Endothelial cell of umbilical vein (primary cell): ENCODE results near the gene SNCB. TPM values are rescaled to one million over a fixed set of nuclear protein-coding genes. Genes with fewer than 3 reads are reported as not detected.

Experiments
- BruUV-seq: library from RNA; stranded (reverse); fragments of 400-500 nt; replicated peaks from 2 replicates; lab custom pipeline; 2021; lab: Mats Ljungman, UMichigan
- CTCF ChIA-PET: fragments of 300-600, 350-600 bp; sonication (Branson Sonifier 250); formaldehyde crosslinking; loops from one replicate; lab custom pipeline; 2021; ENCODE audit warnings: antibody characterized with exemption, inconsistent platforms; lab: Charles Lee
- POLR2A ChIA-PET: fragments of 300-600, 350-600 bp; sonication (Branson Sonifier 250); formaldehyde crosslinking; loops from one replicate; lab custom pipeline; 2021; ENCODE audit warnings: antibody characterized with exemption, inconsistent platforms; lab: Charles Lee
- DNase-seq: peaks from one replicate; pipeline ENCODE4 v3.0.0-alpha.2; 2011; ENCODE audit warnings: low read depth, low spot score
- FAIRE-seq: peaks from 2 replicates; lab custom pipeline; 2011; peaks lifted over from hg19 to GRCh38; lab: Jason Lieb, UNC
- H2AFZ ChIP-seq: 2 replicates; pipeline ENCODE4 v1.6.0; 2012; ENCODE audit warnings: low read depth, low read length, control low read depth, inconsistent platforms
- H3K27ac ChIP-seq: 2 replicates; pipeline ENCODE4 v1.5.1; 2011; ENCODE audit warnings: low read depth, mild to moderate bottlenecking, control low read depth, low read length, moderate library complexity; ENCODE audit not compliant: insufficient read depth
- H3K27me3 ChIP-seq, 2 experiments: 2 replicates each; pipeline versions ENCODE4 v1.6.0 to v1.6.1; 2011; ENCODE audit warnings: low read length in 2 of 2, mixed read lengths in 1 of 2; ENCODE audit not compliant: control insufficient read depth in 2 of 2, insufficient read depth in 2 of 2
- H3K36me3 ChIP-seq, 2 experiments: 2 replicates in 1 of 2; 3 replicates in 1 of 2; pipeline ENCODE4 v1.5.1; 2011; ENCODE audit warnings: low read length in 2 of 2, mild to moderate bottlenecking in 1 of 2, moderate library complexity in 1 of 2; ENCODE audit not compliant: control insufficient read depth in 2 of 2, insufficient read depth in 2 of 2; ENCODE audit errors: extremely low read depth in 1 of 2
- H3K4me1 ChIP-seq: 3 replicates; pipeline ENCODE4 v1.5.1; 2011; ENCODE audit warnings: mild to moderate bottlenecking, low read length; ENCODE audit not compliant: control insufficient read depth, insufficient read depth; ENCODE audit errors: extremely low read depth
- H3K4me2 ChIP-seq: 2 replicates; pipeline ENCODE4 v1.6.1; 2011; ENCODE audit warnings: low read length, control low read depth, mixed read lengths; ENCODE audit not compliant: insufficient read depth
- H3K4me3 ChIP-seq, 3 experiments: fragments of 200-600 bp in 1 of 3; sonication (generic), shearing (Covaris generic) in 1 of 3; replicated peaks in 1 of 3; 2 replicates each; pipeline ENCODE4 v1.5.1; 2011 to 2016; ENCODE audit warnings: control low read depth in 3 of 3, low read length in 3 of 3, mild to moderate bottlenecking in 2 of 3, inconsistent platforms in 1 of 3, low read depth in 1 of 3, moderate library complexity in 1 of 3; ENCODE audit not compliant: insufficient read depth in 1 of 3
- H3K79me2 ChIP-seq: 2 replicates; pipeline ENCODE4 v1.6.0; 2012; ENCODE audit warnings: low read length, inconsistent platforms; ENCODE audit not compliant: control insufficient read depth, insufficient read depth
- H3K9ac ChIP-seq: replicated peaks from 2 replicates; pipeline ENCODE3; 2011; ENCODE audit warnings: low read length, control low read depth; ENCODE audit not compliant: insufficient read depth; ENCODE audit errors: extremely low read depth
- H3K9me1 ChIP-seq: replicated peaks from 3 replicates; pipeline ENCODE4 v1.6.0; 2011; ENCODE audit warnings: mild to moderate bottlenecking, low read length; ENCODE audit not compliant: control insufficient read depth, insufficient read depth; ENCODE audit errors: extremely low read depth
- H3K9me3 ChIP-seq: replicated peaks from 2 replicates; pipeline ENCODE4 v1.5.1; 2012; ENCODE audit warnings: low read length, inconsistent platforms; ENCODE audit not compliant: control insufficient read depth, insufficient read depth
- H4K20me1 ChIP-seq: replicated peaks from 2 replicates; pipeline ENCODE3; 2011; ENCODE audit warnings: mild to moderate bottlenecking, low read length; ENCODE audit not compliant: control insufficient read depth, insufficient read depth; ENCODE audit errors: extremely low read depth
- CTCF ChIP-seq, 2 donors: IDR thresholded peaks; 1 replicate in 1 of 2; 2 replicates in 1 of 2; pipeline ENCODE4 v1.5.1; 2011; ENCODE audit warnings: low read length in 2 of 2, mild to moderate bottlenecking in 2 of 2, moderate library complexity in 2 of 2, control low read depth in 1 of 2, inconsistent platforms in 1 of 2, low read depth in 1 of 2; ENCODE audit not compliant: insufficient read depth in 1 of 2; ENCODE audit errors: extremely low read depth in 1 of 2
- EZH2 ChIP-seq: IDR thresholded peaks from 2 replicates; pipeline ENCODE4 v1.6.1; 2012; ENCODE audit warnings: borderline replicate concordance, low read depth, mild to moderate bottlenecking, moderate library complexity, low read length, inconsistent platforms; ENCODE audit not compliant: severe bottlenecking
- FOS ChIP-seq: IDR thresholded peaks from 2 replicates; pipeline ENCODE4 v1.6.1; 2011; ENCODE audit warnings: mild to moderate bottlenecking, low read length, moderate library complexity, borderline replicate concordance; ENCODE audit not compliant: insufficient read depth
- GATA2 ChIP-seq: IDR thresholded peaks from 2 replicates; pipeline ENCODE4 v1.7.0; 2011; ENCODE audit warnings: low read depth, mild to moderate bottlenecking, moderate library complexity, mixed read lengths, low read length; ENCODE audit not compliant: insufficient read length, insufficient read depth
- JUN ChIP-seq: IDR thresholded peaks from 2 replicates; pipeline ENCODE4 v1.6.1; 2011; ENCODE audit warnings: borderline replicate concordance, low read depth; ENCODE audit not compliant: insufficient read length, insufficient read depth
- MAX ChIP-seq: IDR thresholded peaks from 2 replicates; pipeline ENCODE4 v1.6.1; 2011; ENCODE audit not compliant: insufficient read depth, insufficient read length
- MYC ChIP-seq: IDR thresholded peaks from one replicate; pipeline ENCODE4 v1.6.1; 2011; ENCODE audit warnings: mild to moderate bottlenecking, low read depth, low read length
- POLR2A ChIP-seq: IDR thresholded peaks from 2 replicates; pipeline ENCODE4 v1.6.1; 2012; ENCODE audit warnings: low read depth, mild to moderate bottlenecking, control low read depth, low read length
- POLR2AphosphoS5 ChIP-seq: IDR thresholded peaks from 2 replicates; pipeline ENCODE4 v1.6.1; 2012; ENCODE audit warnings: low read depth, mild to moderate bottlenecking, control low read depth, low read length, moderate library complexity; ENCODE audit not compliant: insufficient read depth
- dilution Hi-C: fragments of 300-500 bp; cut with MboI; formaldehyde crosslinking; loops from one replicate; pipeline ENCODE4 v1.15.0; 2019; ENCODE audit warnings: low sequenced_read_pairs; ENCODE audit not compliant: extremely low pct_ligation_motif_present
- intact Hi-C: fragments of 100-400 bp; cut with micrococcal nuclease; formaldehyde crosslinking; loops from one replicate; pipeline ENCODE4 v1.10.0; 2022
- polyA plus RNA-seq, 4 experiments: library from polyadenylated mRNA; depleted of rRNA in 3 of 4; stranded (reverse) in 3 of 4; unstranded in 1 of 4; fragments of >200 nt; gene quantifications; 2 replicates each; pipeline versions ENCODE4 v1.2.1 to v1.2.3, GENCODE V29; 2011 to 2012; ENCODE audit warnings: missing spikeins in 1 of 4
- total RNA-seq: library from RNA; stranded (reverse); gene quantifications from 2 replicates; pipeline ENCODE4 v1.2.3, GENCODE V29; 2021

SNCB gene
- total and polyA plus RNA-seq, 2 donors (not counting 3 experiments of a cell fraction or from before 2014, with no cell fraction given), result 0.08 TPM; not detected in 1

GRCh38 chr5:176625966-176626875 lies 4.1 kb downstream of the SNCB start:
- dilution Hi-C loops, result no loop called here
- ChIA-PET CTCF (interaction anchor here (0.7 kb wide), 1 partner anchor 13 kb away, joined by 3 read pairs; no protein-coding TSS in a partner anchor), POLR2A (no interaction called here)
- Histone ChIP-seq H4K20me1 (no peaks in the 10 kb centered on the region), H3K9ac (no peak overlapping the region), H3K79me2 (no peaks in the 10 kb centered on the region), H3K36me3 (no peaks in the 10 kb centered on the region), H3K4me2 (no peak overlapping the region), H2AFZ (no peak overlapping the region), H3K9me3 (no peaks in the 10 kb centered on the region), H3K4me1 (no peaks in the 10 kb centered on the region), H3K9me1 (no peaks in the 10 kb centered on the region), H3K27ac (no peak overlapping the region), H3K4me3 (no peak overlapping the region), H3K27me3 (peaks cover 46 to 53% of the 10 kb centered on the region in 2 experiments)
- intact Hi-C loops, result no loop called here
- TF ChIP-seq MYC (no peak), POLR2AphosphoS5 (no peak), GATA2 (no peak), POLR2A (no peak)
- DNase-seq (no peak), FAIRE-seq (no peak)
- BruUV-seq, result no TSS peak

- H3K27ac ChIP-seq, result no peak overlapping the region
- no TSS peak for BruUV-seq
- H3K79me2 ChIP-seq, result no peaks in the 10 kb centered on the region
- H3K9me1 ChIP-seq, result no peaks in the 10 kb centered on the region
- CTCF ChIA-PET, result interaction anchor here (0.7 to 1.8 kb wide), 2 partner anchors 14 to 51 kb away, joined by 3 to 5 read pairs; no protein-coding TSS in a partner anchor
- H2AFZ ChIP-seq, result no peak overlapping the region
- H3K4me1 ChIP-seq, result no peaks in the 10 kb centered on the region
- TF ChIP-seq MYC (no peak), GATA2 (no peak), POLR2A (no peak), JUN (no peak), FOS (no peak), EZH2 (no peak), CTCF (IDR thresholded peaks at IDR 0.05; ENCODE audit: extremely low read depth in 1 of 2, insufficient read depth in 1 of 2, low read depth in 1 of 2, low read length in 2 of 2) (no peak), MAX (no peak), POLR2AphosphoS5 (no peak)
- H3K27me3 ChIP-seq, result peaks cover 47 to 53% of the 10 kb centered on the region in 2 experiments
- dilution Hi-C loops (no loop called here), intact Hi-C loops (no loop called here)
- no peak for DNase-seq
- H3K36me3 ChIP-seq, result no peaks in the 10 kb centered on the region
- FAIRE-seq, result no peak
- no peak overlapping the region for H3K4me3 ChIP-seq
- POLR2A ChIA-PET, result no interaction called here
- no peaks in the 10 kb centered on the region for H3K9me3 ChIP-seq
- no peaks in the 10 kb centered on the region for H4K20me1 ChIP-seq
- no peak overlapping the region for H3K4me2 ChIP-seq
- H3K9ac ChIP-seq, result no peak overlapping the region
These were observed 4.8 kb downstream of the SNCB start for GRCh38 chr5:176625512-176625911.
